Keratinocyte (primary cell): ENCODE results near the gene RBM39. TPM values are rescaled to one million over a fixed set of nuclear protein-coding genes. Genes with fewer than 3 reads are reported as not detected.

ENCODE experiments used
- DNase-seq: peaks from one replicate; pipeline ENCODE4 v3.0.0-alpha.2; 2011; ENCODE audit warnings: low read depth, missing footprints, low spot score
- FAIRE-seq: peaks from 2 replicates; lab custom pipeline; 2011; peaks lifted over from hg19 to GRCh38; lab: Jason Lieb, UNC
- H2AFZ ChIP-seq: 2 replicates; pipeline ENCODE4 v1.6.0; 2012; ENCODE audit warnings: low read length, control low read depth, inconsistent platforms; ENCODE audit not compliant: control insufficient read depth
- H3K27ac ChIP-seq: 2 replicates; pipeline ENCODE4 v1.5.1; 2011; ENCODE audit warnings: low read length; ENCODE audit not compliant: control insufficient read depth, insufficient read depth
- H3K27me3 ChIP-seq: 3 replicates; pipeline ENCODE4 v1.6.0; 2011; ENCODE audit warnings: low read length; ENCODE audit not compliant: control insufficient read depth, insufficient read depth; ENCODE audit errors: extremely low read depth
- H3K36me3 ChIP-seq, 2 experiments: 2 replicates in 1 of 2; 3 replicates in 1 of 2; pipeline ENCODE4 v1.5.1; 2011; ENCODE audit warnings: low read length in 2 of 2, mild to moderate bottlenecking in 1 of 2; ENCODE audit not compliant: control insufficient read depth in 2 of 2, insufficient read depth in 2 of 2; ENCODE audit errors: extremely low read depth in 1 of 2
- H3K4me1 ChIP-seq: 3 replicates; pipeline ENCODE4 v1.5.1; 2011; ENCODE audit warnings: low read length; ENCODE audit not compliant: control insufficient read depth, insufficient read depth; ENCODE audit errors: extremely low read depth
- H3K4me2 ChIP-seq: 3 replicates; pipeline ENCODE4 v1.6.0; 2011; ENCODE audit warnings: low read depth, low read length; ENCODE audit not compliant: control insufficient read depth, insufficient read depth; ENCODE audit errors: extremely low read depth
- H3K4me3 ChIP-seq, 3 experiments: fragments of 200-600 bp in 1 of 3; sonication (generic) in 1 of 3; 2 replicates in 2 of 3; 3 replicates in 1 of 3; pipeline ENCODE4 v1.5.1; 2011 to 2016; ENCODE audit warnings: low read length in 3 of 3, mild to moderate bottlenecking in 3 of 3, control low read depth in 2 of 3, inconsistent platforms in 1 of 3, low read depth in 1 of 3, mixed read lengths in 1 of 3, mixed run types in 1 of 3, moderate library complexity in 1 of 3; ENCODE audit not compliant: control insufficient read depth in 2 of 3, insufficient read depth in 2 of 3; ENCODE audit errors: extremely low read depth in 1 of 3
- H3K79me2 ChIP-seq: 2 replicates; pipeline ENCODE4 v1.6.0; 2012; ENCODE audit warnings: low read length; ENCODE audit not compliant: control insufficient read depth, insufficient read depth
- H3K9ac ChIP-seq: 3 replicates; pipeline ENCODE4 v1.6.0; 2011; ENCODE audit warnings: low read length; ENCODE audit not compliant: control insufficient read depth, insufficient read depth; ENCODE audit errors: extremely low read depth
- H3K9me1 ChIP-seq: 3 replicates; pipeline ENCODE4 v1.6.0; 2011; ENCODE audit warnings: low read length; ENCODE audit not compliant: control insufficient read depth, insufficient read depth; ENCODE audit errors: extremely low read depth
- H3K9me3 ChIP-seq: 2 replicates; pipeline ENCODE4 v1.5.1; 2012; ENCODE audit warnings: low read depth, low read length; ENCODE audit not compliant: control insufficient read depth
- H4K20me1 ChIP-seq: 3 replicates; pipeline ENCODE4 v1.6.0; 2011; ENCODE audit warnings: low read length; ENCODE audit not compliant: control insufficient read depth, insufficient read depth; ENCODE audit errors: extremely low read depth
- EZH2 ChIP-seq: IDR thresholded peaks from one replicate; pipeline ENCODE4 v1.6.1; 2012; ENCODE audit warnings: inconsistent platforms, mild to moderate bottlenecking, low read length, moderate library complexity
- dilution Hi-C: fragments of 300-500 bp; cut with MboI; formaldehyde crosslinking; loops from one replicate; pipeline ENCODE4 v1.7.0; 2020; ENCODE audit warnings: low sequenced_read_pairs; ENCODE audit not compliant: extremely low pct_ligation_motif_present
- polyA plus RNA-seq, 5 experiments: library from polyadenylated mRNA; depleted of rRNA in 3 of 5; stranded (reverse) in 3 of 5; stranded (forward) in 1 of 5; unstranded in 1 of 5; fragments of >200 nt; gene quantifications; 1 replicate in 1 of 5; 2 replicates in 3 of 5; 3 replicates in 1 of 5; pipeline versions ENCODE4 v1.2.1 to v1.2.3, GENCODE V29; 2011 to 2012; ENCODE audit warnings: missing spikeins in 2 of 5, low read depth in 1 of 5, low replicate concordance in 1 of 5
- TF ChIP-seq, protein P1 (sequence below), 3 experiments: IDR thresholded peaks in 1 of 3; conservative IDR thresholded peaks in 1 of 3; optimal IDR thresholded peaks in 1 of 3; 2 replicates in 2 of 3; 3 replicates in 1 of 3; pipeline versions ENCODE3 to v1.5.1; 2011; ENCODE audit warnings: low read length in 3 of 3, mild to moderate bottlenecking in 3 of 3, moderate library complexity in 2 of 3, control low read depth in 1 of 3, inconsistent platforms in 1 of 3; ENCODE audit not compliant: insufficient read depth in 2 of 3; ENCODE audit errors: extremely low read depth in 1 of 3

Gene RBM39
- polyA plus RNA-seq, 1 donor (not counting 4 experiments of a cell fraction or from before 2014, with no cell fraction given), result 146 TPM

DNA sequence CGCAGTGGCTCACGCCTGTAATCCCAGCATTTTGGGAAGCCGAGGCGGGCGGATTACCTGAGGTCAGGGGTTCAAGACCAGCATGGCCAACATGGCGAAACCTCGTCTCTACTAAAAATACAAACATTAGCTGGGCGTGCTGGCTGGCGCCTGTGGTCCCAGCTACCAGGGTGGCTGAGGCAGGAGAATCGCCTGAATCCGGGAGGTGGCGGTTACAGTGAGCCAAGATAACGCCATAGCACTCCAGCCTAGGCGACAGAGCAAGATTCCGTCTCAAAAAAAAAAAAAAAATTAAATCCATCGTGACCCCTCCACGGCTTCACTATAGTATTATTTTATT lies 76.1 kb downstream of the RBM39 start:
- no peak overlapping the region for H3K9ac ChIP-seq
- H3K27ac ChIP-seq, result no peak overlapping the region
- H3K9me3 ChIP-seq, result no peaks in the 10 kb centered on the region
- H3K4me2 ChIP-seq, result no peak overlapping the region
- H3K4me1 ChIP-seq, result peaks cover 26% of the 10 kb centered on the region
- no peak for TF ChIP-seq EZH2
- TF ChIP-seq, protein P1, sequence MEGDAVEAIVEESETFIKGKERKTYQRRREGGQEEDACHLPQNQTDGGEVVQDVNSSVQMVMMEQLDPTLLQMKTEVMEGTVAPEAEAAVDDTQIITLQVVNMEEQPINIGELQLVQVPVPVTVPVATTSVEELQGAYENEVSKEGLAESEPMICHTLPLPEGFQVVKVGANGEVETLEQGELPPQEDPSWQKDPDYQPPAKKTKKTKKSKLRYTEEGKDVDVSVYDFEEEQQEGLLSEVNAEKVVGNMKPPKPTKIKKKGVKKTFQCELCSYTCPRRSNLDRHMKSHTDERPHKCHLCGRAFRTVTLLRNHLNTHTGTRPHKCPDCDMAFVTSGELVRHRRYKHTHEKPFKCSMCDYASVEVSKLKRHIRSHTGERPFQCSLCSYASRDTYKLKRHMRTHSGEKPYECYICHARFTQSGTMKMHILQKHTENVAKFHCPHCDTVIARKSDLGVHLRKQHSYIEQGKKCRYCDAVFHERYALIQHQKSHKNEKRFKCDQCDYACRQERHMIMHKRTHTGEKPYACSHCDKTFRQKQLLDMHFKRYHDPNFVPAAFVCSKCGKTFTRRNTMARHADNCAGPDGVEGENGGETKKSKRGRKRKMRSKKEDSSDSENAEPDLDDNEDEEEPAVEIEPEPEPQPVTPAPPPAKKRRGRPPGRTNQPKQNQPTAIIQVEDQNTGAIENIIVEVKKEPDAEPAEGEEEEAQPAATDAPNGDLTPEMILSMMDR (optimal IDR thresholded peaks at IDR 0.05 in 1 of 3, IDR thresholded peaks at IDR 0.05 in 1 of 3, conservative IDR thresholded peaks at IDR 0.05 in 1 of 3; ENCODE audit: extremely low read depth in 1 of 3, insufficient read depth in 2 of 3, low read length in 3 of 3), result no peak
- H2AFZ ChIP-seq, result no peak overlapping the region
- H3K4me3 ChIP-seq, result no peak overlapping the region
- DNase-seq (no peak), FAIRE-seq (no peak)
- dilution Hi-C loops, result no loop called here
- no peaks in the 10 kb centered on the region for H3K9me1 ChIP-seq
- no peaks in the 10 kb centered on the region for H3K27me3 ChIP-seq
- H3K36me3 ChIP-seq, result peaks cover 4 to 10% of the 10 kb centered on the region in 2 experiments
- peaks cover 14% of the 10 kb centered on the region for H4K20me1 ChIP-seq
- H3K79me2 ChIP-seq, result peaks cover 39% of the 10 kb centered on the region

DNA sequence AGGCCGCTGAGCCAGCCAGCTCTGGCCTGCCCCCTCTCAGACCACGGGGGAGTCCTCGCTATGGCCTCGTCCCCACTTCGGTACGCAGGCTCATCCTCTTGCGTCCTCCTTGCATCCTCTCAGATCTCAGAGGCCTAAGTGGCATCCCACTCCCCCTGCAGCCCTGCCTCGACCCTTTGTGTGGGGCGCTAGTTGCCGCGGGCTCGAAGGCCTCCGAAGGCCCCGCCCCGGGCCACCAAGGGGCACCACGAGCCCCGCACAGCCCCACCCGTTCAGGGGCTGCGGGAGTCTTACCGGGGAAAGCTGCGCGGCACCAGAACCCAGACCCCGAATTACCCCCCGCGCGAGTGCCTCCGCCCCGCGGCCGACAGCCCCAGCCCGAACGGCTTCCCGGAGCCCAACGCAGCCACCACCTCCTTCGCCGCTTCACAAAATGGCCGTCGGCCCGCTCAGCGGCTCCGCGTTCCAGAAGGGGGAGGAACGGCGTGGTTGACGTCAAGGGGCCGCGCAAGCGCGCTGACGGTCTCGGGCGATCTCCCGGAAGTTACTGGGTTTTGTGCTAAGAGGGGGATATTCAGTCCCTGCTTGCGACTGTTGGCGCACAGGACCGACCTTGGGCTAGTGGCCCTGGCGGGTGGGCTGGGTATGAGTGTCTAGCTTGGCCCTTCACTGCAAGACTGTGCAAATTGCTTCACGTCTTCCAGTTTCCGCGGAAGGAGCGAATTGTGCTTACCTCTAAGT lies 77.4 kb downstream of the RBM39 start, which contains the start of the genes CPNE1 and RBM12:
Gene CPNE1 (minus strand): TSS at position 435 of the 741 bp plus-strand sequence. CDS start 31,977 bp downstream, outside the sequence.
Gene RBM12 (minus strand): TSS at position 435 of the 741 bp plus-strand sequence. CDS start 9,578 bp downstream, outside the sequence.
- peak within 1 kb of the TSS; percentile 99 for H3K4me2 ChIP-seq
- no peaks in the 10 kb centered on the region for H3K27me3 ChIP-seq
- dilution Hi-C loops, result no loop called here
- peak within 1 kb of the TSS; percentile 96 for H3K9ac ChIP-seq
- peaks cover 52% of the 10 kb centered on the region for H3K79me2 ChIP-seq
- H3K4me1 ChIP-seq, result peaks cover 36% of the 10 kb centered on the region
- H3K4me3 ChIP-seq, result peak within 1 kb of the TSS; percentile 77 to 89 (median 77)
- H3K9me3 ChIP-seq, result no peaks in the 10 kb centered on the region
- H4K20me1 ChIP-seq, result peaks cover 24% of the 10 kb centered on the region
- peak within 1 kb of the TSS; percentile 92 for H3K27ac ChIP-seq
- peaks cover 4 to 7% of the 10 kb centered on the region in 2 experiments for H3K36me3 ChIP-seq
- no peak for TF ChIP-seq EZH2
- TF ChIP-seq, protein P1 (optimal IDR thresholded peaks at IDR 0.05 in 1 of 3, IDR thresholded peaks at IDR 0.05 in 1 of 3, conservative IDR thresholded peaks at IDR 0.05 in 1 of 3; ENCODE audit: extremely low read depth in 1 of 3, insufficient read depth in 2 of 3, low read length in 3 of 3), result no peak
- FAIRE-seq, result peak; percentile 53
- DNase-seq, result peak; percentile 53
- H3K9me1 ChIP-seq, result no peaks in the 10 kb centered on the region
- peak within 1 kb of the TSS; percentile 98 for H2AFZ ChIP-seq
